SKM-1 treated with dmso at 0.1 percent for 144 hours (cell line): ENCODE measurements around the gene ODC1.

Experiments
- DNase-seq: peaks from one replicate; lab custom pipeline; 2025; ENCODE audit not compliant: unreplicated experiment; lab: John Stamatoyannopoulos, UW

ODC1 gene

GRCh38 chr2:10434886-10435819 lies 13.0 kb downstream of the ODC1 start:
- DNase-seq, result peak; percentile 80

- no peak for DNase-seq
Observed at GRCh38 chr2:10433947-10434885, 13.9 kb downstream of the ODC1 start.

- DNase-seq, result no peak
Observed at GRCh38 chr2:10433264-10433946, 14.7 kb downstream of the ODC1 start.

GRCh38 chr2:10432311-10433181 lies 15.6 kb downstream of the ODC1 start:
- DNase-seq, result no peak

GRCh38 chr2:10431797-10432196 lies 16.3 kb downstream of the ODC1 start:
- no peak for DNase-seq

- DNase-seq, result no peak
Observed at GRCh38 chr2:10430886-10431622, 17.1 kb downstream of the ODC1 start.

GRCh38 chr2:10428924-10429323 lies 19.2 kb downstream of the ODC1 start:
- DNase-seq, result no peak

- no peak for DNase-seq
Observed at GRCh38 chr2:10428355-10428754, 19.8 kb downstream of the ODC1 start.

GRCh38 chr2:10427618-10427949 lies 20.5 kb downstream of the ODC1 start:
- no peak for DNase-seq

- no peak for DNase-seq
Observed at GRCh38 chr2:10426726-10427617, 21.2 kb downstream of the ODC1 start.

GRCh38 chr2:10425699-10426098 lies 22.4 kb downstream of the ODC1 start:
- no peak for DNase-seq

GRCh38 chr2:10424916-10425505 lies 23.1 kb downstream of the ODC1 start:
- DNase-seq, result no peak

GRCh38 chr2:10424051-10424450 lies 24.1 kb downstream of the ODC1 start:
- DNase-seq, result no peak

- DNase-seq, result no peak
Observed at GRCh38 chr2:10423400-10423774, 24.7 kb downstream of the ODC1 start.

GRCh38 chr2:10422732-10423399 lies 25.3 kb downstream of the ODC1 start:
- no peak for DNase-seq

GRCh38 chr2:10422251-10422650 lies 25.9 kb downstream of the ODC1 start:
- no peak for DNase-seq

- no peak for DNase-seq
Observed at GRCh38 chr2:10419553-10420257, 28.4 kb downstream of the ODC1 start.
